ENCODE results near the gene GHR. TPM values are rescaled to one million over a fixed set of nuclear protein-coding genes. Genes with fewer than 3 reads are reported as not detected.

GHR gene
- polyA plus RNA-seq, 1 donor from 2014 or later: 0.31 TPM

GRCh38 chr5:42636946-42637345 lies 213.7 kb downstream of the GHR start:
- Histone ChIP-seq H3K27me3 (ENCODE audit: insufficient read depth, low read depth, low read length) (no peaks in the 10 kb centered on the region), H3K9me3 (ENCODE audit: low read length) (no peaks in the 10 kb centered on the region), H3K36me3 (ENCODE audit: insufficient read depth, low read length) (no peaks in the 10 kb centered on the region), H3K27ac (ENCODE audit: low read length) (no peak overlapping the region), H3K4me3 (ENCODE audit: low read length) (no peak overlapping the region), H3K4me2 (ENCODE audit: low read length) (no peak overlapping the region), H3K9ac (ENCODE audit: low read length) (no peak overlapping the region), H3K9me2 (ENCODE audit: insufficient read depth, low read length) (no peaks in the 10 kb centered on the region), H4K20me1 (ENCODE audit: insufficient read depth) (no peaks in the 10 kb centered on the region), H3K79me2 (replicated peaks; ENCODE audit: insufficient read depth, low read length) (no peaks in the 10 kb centered on the region), H3F3A (ENCODE audit: insufficient read depth, low read length, poor library complexity, severe bottlenecking) (no peaks in the 10 kb centered on the region), H2AFZ (ENCODE audit: low read depth, low read length) (no peak overlapping the region)
- TF ChIP-seq CTCF (IDR thresholded peaks at IDR 0.05; ENCODE audit: poor library complexity, severe bottlenecking): no peak
- TF ChIP-seq SMC3 (conservative IDR thresholded peaks at IDR 0.05; ENCODE audit: poor library complexity): no peak
- no peak for TF ChIP-seq EZH2 (IDR thresholded peaks at IDR 0.05; ENCODE audit: borderline replicate concordance, insufficient read depth, low read length, poor library complexity, severe bottlenecking)
- no peak for TF ChIP-seq MXI1 (conservative IDR thresholded peaks at IDR 0.05; ENCODE audit: poor library complexity, severe bottlenecking)
- no peak for TF ChIP-seq EP300 (conservative IDR thresholded peaks at IDR 0.05; ENCODE audit: poor library complexity, severe bottlenecking)
- TF ChIP-seq TAF1 (IDR thresholded peaks at IDR 0.05; ENCODE audit: low read depth): no peak
- TF ChIP-seq POLR2AphosphoS5 (IDR thresholded peaks at IDR 0.05): no peak
- TF ChIP-seq RAD21 (conservative IDR thresholded peaks at IDR 0.05): no peak

GRCh38 chr5:42638972-42639371 lies 215.7 kb downstream of the GHR start:
- TF ChIP-seq SMC3 (conservative IDR thresholded peaks at IDR 0.05; ENCODE audit: poor library complexity) (no peak), RAD21 (conservative IDR thresholded peaks at IDR 0.05) (no peak), TAF1 (IDR thresholded peaks at IDR 0.05; ENCODE audit: low read depth) (no peak), POLR2AphosphoS5 (IDR thresholded peaks at IDR 0.05) (no peak), EP300 (conservative IDR thresholded peaks at IDR 0.05; ENCODE audit: poor library complexity, severe bottlenecking) (no peak), CTCF (IDR thresholded peaks at IDR 0.05; ENCODE audit: poor library complexity, severe bottlenecking) (no peak), MXI1 (conservative IDR thresholded peaks at IDR 0.05; ENCODE audit: poor library complexity, severe bottlenecking) (no peak), EZH2 (IDR thresholded peaks at IDR 0.05; ENCODE audit: borderline replicate concordance, insufficient read depth, low read length, poor library complexity, severe bottlenecking) (no peak)
- TF ChIP-seq, protein P1, sequence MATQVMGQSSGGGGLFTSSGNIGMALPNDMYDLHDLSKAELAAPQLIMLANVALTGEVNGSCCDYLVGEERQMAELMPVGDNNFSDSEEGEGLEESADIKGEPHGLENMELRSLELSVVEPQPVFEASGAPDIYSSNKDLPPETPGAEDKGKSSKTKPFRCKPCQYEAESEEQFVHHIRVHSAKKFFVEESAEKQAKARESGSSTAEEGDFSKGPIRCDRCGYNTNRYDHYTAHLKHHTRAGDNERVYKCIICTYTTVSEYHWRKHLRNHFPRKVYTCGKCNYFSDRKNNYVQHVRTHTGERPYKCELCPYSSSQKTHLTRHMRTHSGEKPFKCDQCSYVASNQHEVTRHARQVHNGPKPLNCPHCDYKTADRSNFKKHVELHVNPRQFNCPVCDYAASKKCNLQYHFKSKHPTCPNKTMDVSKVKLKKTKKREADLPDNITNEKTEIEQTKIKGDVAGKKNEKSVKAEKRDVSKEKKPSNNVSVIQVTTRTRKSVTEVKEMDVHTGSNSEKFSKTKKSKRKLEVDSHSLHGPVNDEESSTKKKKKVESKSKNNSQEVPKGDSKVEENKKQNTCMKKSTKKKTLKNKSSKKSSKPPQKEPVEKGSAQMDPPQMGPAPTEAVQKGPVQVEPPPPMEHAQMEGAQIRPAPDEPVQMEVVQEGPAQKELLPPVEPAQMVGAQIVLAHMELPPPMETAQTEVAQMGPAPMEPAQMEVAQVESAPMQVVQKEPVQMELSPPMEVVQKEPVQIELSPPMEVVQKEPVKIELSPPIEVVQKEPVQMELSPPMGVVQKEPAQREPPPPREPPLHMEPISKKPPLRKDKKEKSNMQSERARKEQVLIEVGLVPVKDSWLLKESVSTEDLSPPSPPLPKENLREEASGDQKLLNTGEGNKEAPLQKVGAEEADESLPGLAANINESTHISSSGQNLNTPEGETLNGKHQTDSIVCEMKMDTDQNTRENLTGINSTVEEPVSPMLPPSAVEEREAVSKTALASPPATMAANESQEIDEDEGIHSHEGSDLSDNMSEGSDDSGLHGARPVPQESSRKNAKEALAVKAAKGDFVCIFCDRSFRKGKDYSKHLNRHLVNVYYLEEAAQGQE (IDR thresholded peaks at IDR 0.05; ENCODE audit: borderline replicate concordance): no peak
- Histone ChIP-seq H3K4me2 (ENCODE audit: low read length) (no peak overlapping the region), H3K27ac (ENCODE audit: low read length) (no peak overlapping the region), H3F3A (ENCODE audit: insufficient read depth, low read length, poor library complexity, severe bottlenecking) (no peaks in the 10 kb centered on the region), H3K4me3 (ENCODE audit: low read length) (no peak overlapping the region), H3K9me3 (ENCODE audit: low read length) (no peaks in the 10 kb centered on the region), H4K20me1 (ENCODE audit: insufficient read depth) (no peaks in the 10 kb centered on the region), H2AFZ (ENCODE audit: low read depth, low read length) (no peak overlapping the region), H3K9ac (ENCODE audit: low read length) (no peak overlapping the region), H3K79me2 (replicated peaks; ENCODE audit: insufficient read depth, low read length) (no peaks in the 10 kb centered on the region), H3K36me3 (ENCODE audit: insufficient read depth, low read length) (no peaks in the 10 kb centered on the region), H3K9me2 (ENCODE audit: insufficient read depth, low read length) (no peaks in the 10 kb centered on the region), H3K27me3 (ENCODE audit: insufficient read depth, low read depth, low read length) (no peaks in the 10 kb centered on the region)

All from neural cell (in vitro differentiated cells).